Uterine smooth muscle cell (primary cell): ENCODE data around the gene CDC42EP3. TPM values are rescaled to one million over a fixed set of nuclear protein-coding genes. Genes with fewer than 3 reads are reported as not detected.

ENCODE experiments used
- total RNA-seq: library from RNA; depleted of rRNA; stranded (reverse); fragments of >200 nt; gene quantifications from 2 replicates; pipeline ENCODE4 v1.2.3, GENCODE V29; 2014

Gene CDC42EP3, protein sequence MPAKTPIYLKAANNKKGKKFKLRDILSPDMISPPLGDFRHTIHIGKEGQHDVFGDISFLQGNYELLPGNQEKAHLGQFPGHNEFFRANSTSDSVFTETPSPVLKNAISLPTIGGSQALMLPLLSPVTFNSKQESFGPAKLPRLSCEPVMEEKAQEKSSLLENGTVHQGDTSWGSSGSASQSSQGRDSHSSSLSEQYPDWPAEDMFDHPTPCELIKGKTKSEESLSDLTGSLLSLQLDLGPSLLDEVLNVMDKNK
- 26.0 and 32.9 TPM in 2 replicates for total RNA-seq

GRCh38 chr2:37671009-37671815 lies at the start of gene CDC42EP3:
TSS of gene CDC42EP3 (minus strand) at chr2:37671642. CDS start at chr2:37646587, 25,055 bp downstream.

